ENCODE data around the gene ZBTB45. TPM values are rescaled to one million over a fixed set of nuclear protein-coding genes. Genes with fewer than 3 reads are reported as not detected.

The ZBTB45 gene
- polyA plus RNA-seq, 1 donor from 2014 or later = 6.8 TPM

DNA sequence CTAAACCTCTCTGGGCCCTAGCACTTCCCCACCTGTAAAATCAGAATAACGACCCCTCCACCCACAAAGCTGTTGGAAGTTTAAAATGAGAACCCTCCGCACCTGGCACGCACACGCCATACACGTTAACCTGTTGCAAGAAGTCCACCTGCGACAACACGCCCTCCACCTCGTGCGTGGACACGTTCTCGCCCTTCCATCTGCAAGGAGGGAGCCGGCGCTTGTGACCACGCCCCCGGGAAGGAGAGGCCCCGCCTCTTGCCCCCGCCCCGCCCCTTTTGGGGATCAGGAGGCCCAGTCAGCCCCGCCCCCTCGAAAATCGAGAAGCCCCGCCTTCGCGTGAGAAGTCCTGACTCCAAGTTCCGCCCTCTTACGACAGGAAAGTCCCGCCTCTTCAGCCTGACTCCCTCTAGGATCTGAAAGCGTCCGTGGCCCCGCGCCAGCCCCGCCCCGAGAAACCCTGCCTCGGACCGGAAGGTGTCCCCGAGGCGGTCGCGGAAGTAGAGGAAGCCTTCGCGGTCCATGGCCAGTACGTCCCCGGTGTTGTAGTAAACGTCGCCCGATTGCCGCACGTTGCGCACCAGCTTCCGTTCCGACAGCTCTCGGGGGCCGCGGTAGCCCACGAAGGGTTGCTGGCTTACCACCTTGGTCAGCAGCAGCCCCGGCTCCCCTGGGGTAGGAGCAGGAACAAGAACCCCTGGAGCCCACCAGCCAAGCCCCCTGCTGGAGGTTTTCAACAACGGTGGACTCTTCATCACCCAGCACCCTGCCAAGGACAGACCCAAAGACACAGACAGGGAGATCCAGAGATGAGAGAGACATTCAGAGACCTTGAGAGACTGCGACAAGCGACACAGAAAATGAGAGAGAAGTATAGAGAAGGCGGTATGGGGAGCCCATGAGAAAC, 20.3 kb downstream of the ZBTB45 start:
- TF ChIP-seq, protein P1, sequence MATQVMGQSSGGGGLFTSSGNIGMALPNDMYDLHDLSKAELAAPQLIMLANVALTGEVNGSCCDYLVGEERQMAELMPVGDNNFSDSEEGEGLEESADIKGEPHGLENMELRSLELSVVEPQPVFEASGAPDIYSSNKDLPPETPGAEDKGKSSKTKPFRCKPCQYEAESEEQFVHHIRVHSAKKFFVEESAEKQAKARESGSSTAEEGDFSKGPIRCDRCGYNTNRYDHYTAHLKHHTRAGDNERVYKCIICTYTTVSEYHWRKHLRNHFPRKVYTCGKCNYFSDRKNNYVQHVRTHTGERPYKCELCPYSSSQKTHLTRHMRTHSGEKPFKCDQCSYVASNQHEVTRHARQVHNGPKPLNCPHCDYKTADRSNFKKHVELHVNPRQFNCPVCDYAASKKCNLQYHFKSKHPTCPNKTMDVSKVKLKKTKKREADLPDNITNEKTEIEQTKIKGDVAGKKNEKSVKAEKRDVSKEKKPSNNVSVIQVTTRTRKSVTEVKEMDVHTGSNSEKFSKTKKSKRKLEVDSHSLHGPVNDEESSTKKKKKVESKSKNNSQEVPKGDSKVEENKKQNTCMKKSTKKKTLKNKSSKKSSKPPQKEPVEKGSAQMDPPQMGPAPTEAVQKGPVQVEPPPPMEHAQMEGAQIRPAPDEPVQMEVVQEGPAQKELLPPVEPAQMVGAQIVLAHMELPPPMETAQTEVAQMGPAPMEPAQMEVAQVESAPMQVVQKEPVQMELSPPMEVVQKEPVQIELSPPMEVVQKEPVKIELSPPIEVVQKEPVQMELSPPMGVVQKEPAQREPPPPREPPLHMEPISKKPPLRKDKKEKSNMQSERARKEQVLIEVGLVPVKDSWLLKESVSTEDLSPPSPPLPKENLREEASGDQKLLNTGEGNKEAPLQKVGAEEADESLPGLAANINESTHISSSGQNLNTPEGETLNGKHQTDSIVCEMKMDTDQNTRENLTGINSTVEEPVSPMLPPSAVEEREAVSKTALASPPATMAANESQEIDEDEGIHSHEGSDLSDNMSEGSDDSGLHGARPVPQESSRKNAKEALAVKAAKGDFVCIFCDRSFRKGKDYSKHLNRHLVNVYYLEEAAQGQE (IDR thresholded peaks at IDR 0.05; ENCODE audit: borderline replicate concordance) = peak; percentile 76
- peak; percentile 65 for TF ChIP-seq MXI1 (conservative IDR thresholded peaks at IDR 0.05; ENCODE audit: poor library complexity, severe bottlenecking)
- TF ChIP-seq RAD21 (conservative IDR thresholded peaks at IDR 0.05) = peak; percentile 25
- TF ChIP-seq TAF1 (IDR thresholded peaks at IDR 0.05; ENCODE audit: low read depth) = peak; percentile 66
- TF ChIP-seq POLR2AphosphoS5 (IDR thresholded peaks at IDR 0.05) = peak; percentile 74
- TF ChIP-seq SMC3 (conservative IDR thresholded peaks at IDR 0.05; ENCODE audit: poor library complexity) = peak; percentile 54
- TF ChIP-seq EZH2 (IDR thresholded peaks at IDR 0.05; ENCODE audit: borderline replicate concordance, insufficient read depth, low read length, poor library complexity, severe bottlenecking) = no peak
- TF ChIP-seq, protein P2, sequence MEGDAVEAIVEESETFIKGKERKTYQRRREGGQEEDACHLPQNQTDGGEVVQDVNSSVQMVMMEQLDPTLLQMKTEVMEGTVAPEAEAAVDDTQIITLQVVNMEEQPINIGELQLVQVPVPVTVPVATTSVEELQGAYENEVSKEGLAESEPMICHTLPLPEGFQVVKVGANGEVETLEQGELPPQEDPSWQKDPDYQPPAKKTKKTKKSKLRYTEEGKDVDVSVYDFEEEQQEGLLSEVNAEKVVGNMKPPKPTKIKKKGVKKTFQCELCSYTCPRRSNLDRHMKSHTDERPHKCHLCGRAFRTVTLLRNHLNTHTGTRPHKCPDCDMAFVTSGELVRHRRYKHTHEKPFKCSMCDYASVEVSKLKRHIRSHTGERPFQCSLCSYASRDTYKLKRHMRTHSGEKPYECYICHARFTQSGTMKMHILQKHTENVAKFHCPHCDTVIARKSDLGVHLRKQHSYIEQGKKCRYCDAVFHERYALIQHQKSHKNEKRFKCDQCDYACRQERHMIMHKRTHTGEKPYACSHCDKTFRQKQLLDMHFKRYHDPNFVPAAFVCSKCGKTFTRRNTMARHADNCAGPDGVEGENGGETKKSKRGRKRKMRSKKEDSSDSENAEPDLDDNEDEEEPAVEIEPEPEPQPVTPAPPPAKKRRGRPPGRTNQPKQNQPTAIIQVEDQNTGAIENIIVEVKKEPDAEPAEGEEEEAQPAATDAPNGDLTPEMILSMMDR (IDR thresholded peaks at IDR 0.05; ENCODE audit: poor library complexity, severe bottlenecking) = peak; percentile 57
- TF ChIP-seq EP300 (conservative IDR thresholded peaks at IDR 0.05; ENCODE audit: poor library complexity, severe bottlenecking) = peak; percentile 67
- H3K27ac ChIP-seq (ENCODE audit: low read length) = peak overlapping the region; percentile 66
- H3F3A ChIP-seq (ENCODE audit: insufficient read depth, low read length, poor library complexity, severe bottlenecking) = no peaks in the 10 kb centered on the region
- H3K4me2 ChIP-seq (ENCODE audit: low read length) = peak overlapping the region; percentile 58
- no peaks in the 10 kb centered on the region for H3K9me2 ChIP-seq (ENCODE audit: insufficient read depth, low read length)
- H3K9ac ChIP-seq (ENCODE audit: low read length) = peak overlapping the region; percentile 67
- no peaks in the 10 kb centered on the region for H3K79me2 ChIP-seq (replicated peaks; ENCODE audit: insufficient read depth, low read length)
- H3K27me3 ChIP-seq (ENCODE audit: insufficient read depth, low read depth, low read length) = no peaks in the 10 kb centered on the region
- H4K20me1 ChIP-seq (ENCODE audit: insufficient read depth) = no peaks in the 10 kb centered on the region
- H3K36me3 ChIP-seq (ENCODE audit: insufficient read depth, low read length) = no peaks in the 10 kb centered on the region
- peak overlapping the region; percentile 62 for H2AFZ ChIP-seq (ENCODE audit: low read depth, low read length)
- H3K4me3 ChIP-seq (ENCODE audit: low read length) = peak overlapping the region; percentile 68
- no peaks in the 10 kb centered on the region for H3K9me3 ChIP-seq (ENCODE audit: low read length)

DNA sequence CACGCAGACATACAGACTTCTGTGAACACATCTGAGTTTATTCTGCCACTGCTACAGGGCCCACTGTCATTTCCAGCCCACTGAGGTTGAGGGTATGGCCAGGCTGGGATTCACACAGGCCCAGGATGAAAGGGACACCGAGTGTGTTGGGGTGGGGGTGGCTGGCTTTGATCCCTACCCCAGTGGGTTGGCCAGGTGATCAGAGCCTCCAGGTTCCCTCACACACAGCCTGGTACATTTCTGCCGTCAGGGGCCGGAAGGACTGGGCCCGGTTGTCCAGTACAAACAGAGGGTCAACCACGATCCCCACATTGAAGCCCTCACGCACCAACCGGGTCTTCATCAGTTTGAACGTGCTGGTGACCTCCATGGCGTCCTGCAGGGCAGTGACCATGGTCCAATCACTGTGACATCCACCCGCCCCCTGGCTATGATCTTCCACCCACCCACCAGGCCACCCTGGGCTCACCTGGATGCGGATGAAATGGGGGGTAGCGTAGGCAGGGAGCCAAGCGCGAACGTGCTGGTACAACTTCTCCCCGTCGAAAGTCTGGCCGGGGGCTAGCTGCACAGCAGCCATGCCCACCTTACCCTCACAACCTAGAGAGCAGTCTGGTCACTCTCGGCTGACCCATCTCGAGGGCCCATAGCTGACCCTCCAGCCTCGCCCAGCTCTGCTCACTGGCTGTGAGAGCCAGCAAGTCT, 21.1 kb downstream of the ZBTB45 start:
- Histone ChIP-seq H3F3A (ENCODE audit: insufficient read depth, low read length, poor library complexity, severe bottlenecking) (no peaks in the 10 kb centered on the region), H2AFZ (ENCODE audit: low read depth, low read length) (peak overlapping the region; percentile 62), H3K4me3 (ENCODE audit: low read length) (peak overlapping the region; percentile 68), H3K9ac (ENCODE audit: low read length) (peak overlapping the region; percentile 67), H4K20me1 (ENCODE audit: insufficient read depth) (no peaks in the 10 kb centered on the region), H3K4me2 (ENCODE audit: low read length) (no peak overlapping the region), H3K27me3 (ENCODE audit: insufficient read depth, low read depth, low read length) (no peaks in the 10 kb centered on the region), H3K27ac (ENCODE audit: low read length) (no peak overlapping the region), H3K79me2 (replicated peaks; ENCODE audit: insufficient read depth, low read length) (no peaks in the 10 kb centered on the region), H3K9me3 (ENCODE audit: low read length) (no peaks in the 10 kb centered on the region), H3K9me2 (ENCODE audit: insufficient read depth, low read length) (no peaks in the 10 kb centered on the region), H3K36me3 (ENCODE audit: insufficient read depth, low read length) (no peaks in the 10 kb centered on the region)
- TF ChIP-seq EZH2 (IDR thresholded peaks at IDR 0.05; ENCODE audit: borderline replicate concordance, insufficient read depth, low read length, poor library complexity, severe bottlenecking) = no peak

Measured in neural cell (in vitro differentiated cells).